ENCODE results near the gene TFF1.
A peak's percentile ranks its signal among the peaks of the same experiment; 100 is the strongest.
"Not testable (repeated sequence)": the region's sequence is repeated elsewhere in the genome, so short reads cannot be mapped to it uniquely, and the experiment has no call there.

The TFF1 gene

DNA sequence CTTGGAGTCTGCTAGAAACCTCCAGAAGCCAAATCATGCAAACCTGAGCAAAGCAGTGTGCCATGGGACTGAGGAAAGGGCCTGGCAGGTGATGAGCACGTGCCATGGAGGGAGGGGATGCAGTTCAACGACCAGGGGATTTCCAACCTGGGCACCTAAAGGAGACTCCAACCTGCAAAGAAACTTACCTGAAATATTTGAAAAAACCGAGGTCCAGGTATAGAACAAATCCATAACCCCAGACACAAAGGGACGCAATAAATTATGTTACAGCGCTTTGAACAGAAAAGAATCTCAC, 46.2 kb upstream of the TFF1 start:
- no peak for TF ChIP-seq CTCF (IDR thresholded peaks at IDR 0.05; ENCODE audit: low read depth, low read length, missing control alignments)
- DNase-seq (ENCODE audit: low read depth) = no peak
- no peak overlapping the region for H3K4me3 ChIP-seq (ENCODE audit: low read depth, low read length)

- no peak for TF ChIP-seq CTCF (IDR thresholded peaks at IDR 0.05; ENCODE audit: low read depth, low read length, missing control alignments)
- DNase-seq (ENCODE audit: low read depth) = no peak
- H3K4me3 ChIP-seq (ENCODE audit: low read depth, low read length) = no peak overlapping the region
Measured at GRCh38 chr21:42411891-42412635, 45.7 kb upstream of the TFF1 start.

GRCh38 chr21:42411197-42411869, 45.0 kb upstream of the TFF1 start:
- TF ChIP-seq CTCF (IDR thresholded peaks at IDR 0.05; ENCODE audit: low read depth, low read length, missing control alignments) = peak; percentile 13
- H3K4me3 ChIP-seq (ENCODE audit: low read depth, low read length) = no peak overlapping the region
- DNase-seq (ENCODE audit: low read depth) = no peak

DNA sequence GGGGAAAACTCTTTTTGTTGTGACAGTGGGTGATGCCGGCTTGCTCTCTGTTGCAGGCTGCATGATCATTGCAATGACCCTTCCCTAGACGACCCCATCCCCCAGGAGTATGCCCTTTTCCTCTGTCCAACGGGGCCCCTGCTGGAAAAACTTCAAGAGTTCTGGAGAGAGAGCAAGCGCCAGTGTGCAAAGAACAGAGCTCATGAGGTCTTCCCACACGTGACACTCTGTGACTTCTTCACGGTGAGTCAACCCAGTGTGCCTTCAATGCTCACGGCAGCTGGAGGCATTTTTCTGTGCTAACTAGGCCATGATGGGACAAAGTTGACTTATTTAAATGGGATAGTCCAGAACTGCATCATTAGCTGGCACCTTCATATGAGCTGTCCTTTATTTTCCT, 43.0 kb upstream of the TFF1 start:
- DNase-seq (ENCODE audit: low read depth) = no peak
- TF ChIP-seq CTCF (IDR thresholded peaks at IDR 0.05; ENCODE audit: low read depth, low read length, missing control alignments) = no peak

GRCh38 chr21:42408718-42409117, 42.4 kb upstream of the TFF1 start:
- H3K4me3 ChIP-seq (ENCODE audit: low read depth, low read length); DNase-seq (ENCODE audit: low read depth): not testable (repeated sequence)

More for the DNA sequence above, 43.0 kb upstream of the TFF1 start:
- H3K4me3 ChIP-seq (ENCODE audit: low read depth, low read length) = no peak overlapping the region

GRCh38 chr21:42407476-42407875, 41.1 kb upstream of the TFF1 start:
- H3K4me3 ChIP-seq (ENCODE audit: low read depth, low read length) = no peak overlapping the region
- DNase-seq (ENCODE audit: low read depth) = no peak
- no peak for TF ChIP-seq CTCF (IDR thresholded peaks at IDR 0.05; ENCODE audit: low read depth, low read length, missing control alignments)

GRCh38 chr21:42406866-42407265, 40.5 kb upstream of the TFF1 start:
- no peak overlapping the region for H3K4me3 ChIP-seq (ENCODE audit: low read depth, low read length)
- TF ChIP-seq CTCF (IDR thresholded peaks at IDR 0.05; ENCODE audit: low read depth, low read length, missing control alignments) = no peak
- DNase-seq (ENCODE audit: low read depth) = no peak

Data from GM12864 (cell line).